H9 (cell line): Measurements from ENCODE around the gene LMBR1. TPM values are rescaled to one million over a fixed set of nuclear protein-coding genes. Genes with fewer than 3 reads are reported as not detected.

Experiments used
- DNase-seq: peaks from one replicate; pipeline ENCODE4 v3.0.0-alpha.2; 2017
- H2AFZ ChIP-seq: one replicate; pipeline ENCODE4 v1.6.1; 2013; ENCODE audit warnings: mild to moderate bottlenecking, low read length, control low read depth, moderate library complexity
- H2AK5ac ChIP-seq: 2 replicates; pipeline ENCODE4 v1.6.1; 2013; ENCODE audit warnings: low read length, control low read depth, mixed read lengths; ENCODE audit not compliant: insufficient read length
- H2BK120ac ChIP-seq: one replicate; pipeline ENCODE4 v1.6.1; 2013; ENCODE audit warnings: low read depth, mild to moderate bottlenecking, low read length, control low read depth, inconsistent platforms; ENCODE audit not compliant: poor library complexity, severe bottlenecking
- H2BK12ac ChIP-seq: 2 replicates; pipeline ENCODE4 v1.6.1; 2013; ENCODE audit warnings: low read length, control low read depth, mixed read lengths, low read depth; ENCODE audit not compliant: insufficient read length
- H2BK15ac ChIP-seq: 2 replicates; pipeline ENCODE4 v1.6.1; 2013; ENCODE audit warnings: low read depth, low read length, control low read depth
- H2BK20ac ChIP-seq: one replicate; pipeline ENCODE4 v1.6.1; 2013; ENCODE audit warnings: low read depth, mild to moderate bottlenecking, low read length, control low read depth, inconsistent platforms; ENCODE audit not compliant: poor library complexity, severe bottlenecking
- H2BK5ac ChIP-seq: 2 replicates; pipeline ENCODE4 v1.6.1; 2013; ENCODE audit warnings: low read length, control low read depth, mixed read lengths; ENCODE audit not compliant: insufficient read length
- H3K14ac ChIP-seq: 2 replicates; pipeline ENCODE4 v1.6.1; 2013; ENCODE audit warnings: low read length, control low read depth; ENCODE audit not compliant: insufficient read depth
- H3K18ac ChIP-seq: 2 replicates; pipeline ENCODE4 v1.6.1; 2013; ENCODE audit warnings: low read depth, mild to moderate bottlenecking, mixed read lengths, low read length, control low read depth; ENCODE audit not compliant: insufficient read length
- H3K23ac ChIP-seq: 2 replicates; pipeline ENCODE4 v1.6.1; 2013; ENCODE audit warnings: low read length, control low read depth, mixed read lengths, low read depth; ENCODE audit not compliant: insufficient read length
- H3K23me2 ChIP-seq: 2 replicates; pipeline ENCODE4 v1.6.1; 2013; ENCODE audit warnings: low read depth, mild to moderate bottlenecking, mixed read lengths, low read length, control low read depth; ENCODE audit not compliant: insufficient read length, poor library complexity, severe bottlenecking
- H3K27ac ChIP-seq: 2 replicates; pipeline ENCODE4 v1.5.1; 2013; ENCODE audit warnings: low read length, control low read depth, mixed read lengths, low read depth; ENCODE audit not compliant: insufficient read length
- H3K27me3 ChIP-seq: 2 replicates; pipeline ENCODE4 v1.6.1; 2013; ENCODE audit warnings: low read length, control low read depth, inconsistent platforms; ENCODE audit not compliant: insufficient read depth
- H3K4ac ChIP-seq: 2 replicates; pipeline ENCODE4 v1.6.1; 2013; ENCODE audit warnings: low read depth, mild to moderate bottlenecking, control low read depth, inconsistent platforms, low read length, moderate library complexity
- H3K4me1 ChIP-seq: 2 replicates; pipeline ENCODE4 v1.6.1; 2013; ENCODE audit warnings: low read length, control low read depth, inconsistent platforms; ENCODE audit not compliant: insufficient read depth
- H3K4me2 ChIP-seq: 2 replicates; pipeline ENCODE4 v1.6.1; 2013; ENCODE audit warnings: low read length, control low read depth, mixed read lengths; ENCODE audit not compliant: insufficient read length, insufficient read depth
- H3K56ac ChIP-seq: 2 replicates; pipeline ENCODE4 v1.6.1; 2013; ENCODE audit warnings: low read depth, mild to moderate bottlenecking, mixed read lengths, low read length, control low read depth; ENCODE audit not compliant: insufficient read length
- H3K79me1 ChIP-seq: 2 replicates; pipeline ENCODE4 v1.6.1; 2013; ENCODE audit warnings: low read depth, mild to moderate bottlenecking, moderate library complexity, low read length, control low read depth, inconsistent platforms; ENCODE audit not compliant: insufficient read depth, poor library complexity, severe bottlenecking
- H3K79me2 ChIP-seq: 2 replicates; pipeline ENCODE4 v1.6.1; 2013; ENCODE audit warnings: low read length, control low read depth, inconsistent platforms; ENCODE audit not compliant: insufficient read depth
- H3K9ac ChIP-seq: 2 replicates; pipeline ENCODE4 v1.6.1; 2013; ENCODE audit warnings: low read length, control low read depth, mixed read lengths; ENCODE audit not compliant: insufficient read length; ENCODE audit errors: extremely low read depth
- H3K9me3 ChIP-seq: one replicate; pipeline ENCODE4 v1.6.1; 2013; ENCODE audit warnings: low read depth, low read length, inconsistent platforms; ENCODE audit not compliant: control insufficient read depth
- H3T11ph ChIP-seq: one replicate; pipeline ENCODE4 v1.6.1; 2013; ENCODE audit warnings: mild to moderate bottlenecking, low read length, control low read depth, inconsistent platforms
- H4K20me1 ChIP-seq: one replicate; pipeline ENCODE4 v1.6.1; 2013; ENCODE audit not compliant: control insufficient read depth, insufficient read length, insufficient read depth
- H4K5ac ChIP-seq: 2 replicates; pipeline ENCODE4 v1.6.1; 2013; ENCODE audit warnings: low read depth, mild to moderate bottlenecking, mixed read lengths, low read length, control low read depth; ENCODE audit not compliant: insufficient read length
- H4K8ac ChIP-seq: replicated peaks from 2 replicates; pipeline ENCODE4 v1.6.1; 2013; ENCODE audit warnings: low read length, control low read depth, mixed read lengths, low read depth; ENCODE audit not compliant: insufficient read length
- H4K91ac ChIP-seq: 2 replicates; pipeline ENCODE4 v1.6.1; 2013; ENCODE audit warnings: low read depth, mild to moderate bottlenecking, moderate library complexity, mixed read lengths, low read length, control low read depth; ENCODE audit not compliant: insufficient read length
- H3K27ac Mint-ChIP-seq, 3 experiments: 2 replicates in 2 of 3; 3 replicates in 1 of 3; pipeline ENCODE4 v1.8.0; 2020 to 2021; ENCODE audit warnings: mixed read lengths in 3 of 3, mild to moderate bottlenecking in 1 of 3, moderate library complexity in 1 of 3
- H3K27me3 Mint-ChIP-seq: 2 replicates; pipeline ENCODE4 v1.8.0; 2021; ENCODE audit warnings: low read depth, mild to moderate bottlenecking, moderate library complexity, mixed read lengths
- H3K36me3 Mint-ChIP-seq, 3 experiments: 2 replicates in 2 of 3; 3 replicates in 1 of 3; pipeline ENCODE4 v1.8.0; 2020 to 2021; ENCODE audit warnings: low read depth in 3 of 3, mixed read lengths in 3 of 3; ENCODE audit not compliant: insufficient read depth in 1 of 3
- H3K4me1 Mint-ChIP-seq, 2 experiments: 2 replicates each; pipeline ENCODE4 v1.8.0; 2020; ENCODE audit warnings: mixed read lengths in 2 of 2
- H3K4me3 Mint-ChIP-seq, 2 experiments: 2 replicates in 1 of 2; 3 replicates in 1 of 2; pipeline ENCODE4 v1.8.0; 2020 to 2021; ENCODE audit warnings: mild to moderate bottlenecking in 2 of 2, mixed read lengths in 2 of 2, moderate library complexity in 1 of 2
- H3K9me3 Mint-ChIP-seq, 2 experiments: 2 replicates in 1 of 2; 3 replicates in 1 of 2; pipeline ENCODE4 v1.8.0; 2020; ENCODE audit warnings: mild to moderate bottlenecking in 2 of 2, mixed read lengths in 2 of 2, moderate library complexity in 1 of 2
- CTCF ChIP-seq: fragments of 200-600 bp; sonication (generic); conservative IDR thresholded peaks from 3 replicates; pipeline ENCODE4 v1.8.0; 2021; ENCODE audit warnings: antibody characterized with exemption, mild to moderate bottlenecking
- WGBS: extraction: QIAGEN DNeasy Blood & Tissue Kit; methylation state at CpG from one replicate; pipeline ENCODE4 v1.1.7; 2013; ENCODE audit warnings: missing lambda C conversion rate, low lambda C conversion rate, mixed read lengths; ENCODE audit not compliant: insufficient read length; ENCODE audit errors: extremely low coverage; 5-methylcytosine and 5-hydroxymethylcytosine counted together
- total RNA-seq: library from RNA; stranded (reverse); gene quantifications from 2 replicates; pipeline ENCODE4 v1.2.1, GENCODE V29; 2021

Gene LMBR1
- total RNA-seq, 1 experiment from 2014 or later = 62.3 TPM

DNA sequence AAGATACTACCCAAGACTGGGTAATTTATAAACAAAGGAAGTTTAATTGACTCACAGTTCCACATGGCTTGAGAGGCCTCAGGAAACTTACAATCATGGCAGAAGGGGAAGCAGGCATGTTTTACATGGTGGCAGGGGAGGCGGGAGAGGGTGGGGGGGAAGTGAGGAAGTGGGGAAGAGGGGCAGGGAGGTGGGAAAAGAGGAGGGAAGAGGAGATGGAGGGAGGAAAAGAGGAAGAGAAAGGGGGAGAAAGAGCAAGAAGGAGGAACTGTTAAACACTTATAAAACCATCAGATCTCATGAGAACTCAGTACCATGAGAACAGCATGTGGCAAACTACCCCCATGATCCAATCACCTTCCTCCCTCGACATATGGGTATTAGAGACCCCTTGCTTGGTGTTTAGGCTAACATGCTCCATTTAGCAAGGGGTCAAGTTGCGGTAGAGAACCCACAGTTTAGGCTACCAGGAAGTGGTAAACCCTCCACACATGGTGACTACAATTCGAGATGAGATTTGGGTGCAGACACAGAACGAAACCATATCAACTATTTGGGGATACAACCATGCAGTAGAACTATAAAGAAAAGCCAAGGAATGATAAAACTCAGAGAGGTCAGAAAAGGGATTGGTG lies 3.5 kb upstream of the LMBR1 start:
- DNase-seq = no peak
- Histone ChIP-seq H3K9ac (no peak overlapping the region), H4K5ac (no peak overlapping the region), H3K27me3 (no peaks in the 10 kb centered on the region), H2AFZ (no peak overlapping the region), H2BK20ac (no peak overlapping the region), H3T11ph (no peak overlapping the region), H2BK15ac (no peak overlapping the region), H3K56ac (no peak overlapping the region), H3K4ac (no peak overlapping the region), H4K91ac (no peak overlapping the region), H4K20me1 (no peaks in the 10 kb centered on the region), H4K8ac (no peak overlapping the region), H3K4me1 (no peaks in the 10 kb centered on the region; the same call in 1 of the 2 replicates), H3K14ac (no peak overlapping the region), H3K18ac (no peak overlapping the region), H3K23ac (no peak overlapping the region), H3K4me2 (no peak overlapping the region), H3K23me2 (no peaks in the 10 kb centered on the region), H3K79me2 (peaks cover 2% of the 10 kb centered on the region; the same call in 1 of the 2 replicates), H2BK12ac (no peak overlapping the region), H3K27ac (no peak overlapping the region), H2BK5ac (no peak overlapping the region), H3K79me1 (no peaks in the 10 kb centered on the region), H3K9me3 (no peaks in the 10 kb centered on the region), H2AK5ac (no peak overlapping the region), H2BK120ac (no peak overlapping the region)
- peaks cover 6 to 8% of the 10 kb centered on the region in 2 experiments; a peak in 3 of 4 replicates for H3K4me1 Mint-ChIP-seq
- TF ChIP-seq CTCF = no peak
- H3K4me3 Mint-ChIP-seq = no peak overlapping the region
- no peak overlapping the region for H3K27ac Mint-ChIP-seq
- peaks cover 0 to 1% of the 10 kb centered on the region in 2 experiments; a peak in 1 of 5 replicates for H3K9me3 Mint-ChIP-seq
- peaks cover 0 to 2% (median 0%) of the 10 kb centered on the region in 3 experiments; a peak in 2 of 7 replicates for H3K36me3 Mint-ChIP-seq
- WGBS = no CpG with 5 or more reads among the region's 5 CpGs
- H3K27me3 Mint-ChIP-seq = peaks cover 17% of the 10 kb centered on the region
